Type B pancreatic cell (in vitro differentiated cells): ENCODE measurements around the gene BRWD1. TPM values are rescaled to one million over a fixed set of nuclear protein-coding genes. Genes with fewer than 3 reads are reported as not detected.
A peak's percentile ranks its signal among the peaks of the same experiment; 100 is the strongest.

Source experiments
- DNase-seq: peaks from one replicate; pipeline ENCODE4 v3.0.0; 2021; ENCODE audit warnings: mixed read lengths; ENCODE audit not compliant: unreplicated experiment; ENCODE audit errors: extremely low spot score
- H3K27ac Mint-ChIP-seq: 2 replicates; pipeline ENCODE4 v1.8.0; 2021; ENCODE audit warnings: mild to moderate bottlenecking, mixed read lengths
- H3K27me3 Mint-ChIP-seq: 2 replicates; pipeline ENCODE4 v1.8.0; 2021; ENCODE audit warnings: mixed read lengths
- H3K36me3 Mint-ChIP-seq: 2 replicates; pipeline ENCODE4 v1.8.0; 2021; ENCODE audit warnings: mixed read lengths
- H3K4me1 Mint-ChIP-seq: one replicate; pipeline ENCODE4 v1.8.0; 2021; ENCODE audit warnings: mixed read lengths; ENCODE audit not compliant: unreplicated experiment
- H3K4me3 Mint-ChIP-seq: 2 replicates; pipeline ENCODE4 v1.8.0; 2021; ENCODE audit warnings: mild to moderate bottlenecking, mixed read lengths
- H3K9me3 Mint-ChIP-seq: 2 replicates; pipeline ENCODE4 v1.8.0; 2021; ENCODE audit warnings: mixed read lengths
- total RNA-seq: library from RNA; stranded (reverse); gene quantifications from 2 replicates; pipeline ENCODE4 v1.2.1, GENCODE V29; 2021; ENCODE audit warnings: low replicate concordance
- TF ChIP-seq, protein P1 (sequence below): fragments of 200-600 bp; sonication (generic); conservative IDR thresholded peaks from 2 replicates; pipeline ENCODE4 v1.5.0; 2021; ENCODE audit warnings: antibody characterized with exemption, mild to moderate bottlenecking

The BRWD1 gene
- total RNA-seq, 1 donor from 2014 or later, result 48.0 TPM

GRCh38 chr21:39182016-39182415 is 131.4 kb downstream of the BRWD1 start:
- H3K27me3 Mint-ChIP-seq, result no peaks in the 10 kb centered on the region
- H3K4me1 Mint-ChIP-seq, result peaks cover 31% of the 10 kb centered on the region
- H3K27ac Mint-ChIP-seq, result peak overlapping the region; percentile 95
- peak overlapping the region; percentile 98 for H3K4me3 Mint-ChIP-seq
- DNase-seq, result no peak
- no peaks in the 10 kb centered on the region for H3K9me3 Mint-ChIP-seq
- peaks cover 26% of the 10 kb centered on the region for H3K36me3 Mint-ChIP-seq
- TF ChIP-seq, protein P1, sequence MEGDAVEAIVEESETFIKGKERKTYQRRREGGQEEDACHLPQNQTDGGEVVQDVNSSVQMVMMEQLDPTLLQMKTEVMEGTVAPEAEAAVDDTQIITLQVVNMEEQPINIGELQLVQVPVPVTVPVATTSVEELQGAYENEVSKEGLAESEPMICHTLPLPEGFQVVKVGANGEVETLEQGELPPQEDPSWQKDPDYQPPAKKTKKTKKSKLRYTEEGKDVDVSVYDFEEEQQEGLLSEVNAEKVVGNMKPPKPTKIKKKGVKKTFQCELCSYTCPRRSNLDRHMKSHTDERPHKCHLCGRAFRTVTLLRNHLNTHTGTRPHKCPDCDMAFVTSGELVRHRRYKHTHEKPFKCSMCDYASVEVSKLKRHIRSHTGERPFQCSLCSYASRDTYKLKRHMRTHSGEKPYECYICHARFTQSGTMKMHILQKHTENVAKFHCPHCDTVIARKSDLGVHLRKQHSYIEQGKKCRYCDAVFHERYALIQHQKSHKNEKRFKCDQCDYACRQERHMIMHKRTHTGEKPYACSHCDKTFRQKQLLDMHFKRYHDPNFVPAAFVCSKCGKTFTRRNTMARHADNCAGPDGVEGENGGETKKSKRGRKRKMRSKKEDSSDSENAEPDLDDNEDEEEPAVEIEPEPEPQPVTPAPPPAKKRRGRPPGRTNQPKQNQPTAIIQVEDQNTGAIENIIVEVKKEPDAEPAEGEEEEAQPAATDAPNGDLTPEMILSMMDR, result no peak

DNA sequence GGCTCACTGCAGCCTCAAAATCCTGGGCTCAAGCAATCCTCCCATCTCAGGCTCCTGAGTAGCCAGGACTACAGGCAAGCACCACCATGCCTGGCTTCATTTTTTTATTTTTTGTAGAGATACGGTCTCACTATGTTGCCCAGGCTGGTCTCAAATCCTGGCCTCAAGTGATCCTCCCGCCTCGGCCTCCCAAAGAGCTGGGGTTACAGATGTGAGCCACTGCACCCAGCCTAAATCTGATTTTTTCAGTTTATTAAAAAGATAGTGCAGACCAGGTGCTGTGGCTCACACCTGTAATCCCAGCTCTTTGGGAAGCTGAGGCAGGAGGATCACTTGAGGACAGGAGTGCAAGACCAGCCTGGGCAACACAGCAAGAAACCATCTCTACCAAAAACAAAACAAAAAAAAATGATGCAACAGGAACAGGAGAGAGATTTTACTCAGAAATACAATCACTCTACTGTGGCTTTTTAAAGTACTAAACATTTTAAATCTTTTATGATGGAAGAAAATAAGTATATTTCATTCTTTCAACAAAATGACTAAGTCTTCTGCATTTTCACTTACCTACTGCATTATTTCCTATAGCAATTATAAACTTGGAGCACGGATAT is 132.1 kb downstream of the BRWD1 start:
- peaks cover 26% of the 10 kb centered on the region for H3K36me3 Mint-ChIP-seq
- no peak for DNase-seq

GRCh38 chr21:39180429-39181019 is 132.9 kb downstream of the BRWD1 start:
- peak overlapping the region; percentile 70 for H3K4me3 Mint-ChIP-seq
- TF ChIP-seq, protein P1, result peak; percentile 55
- no peak for DNase-seq
- H3K27ac Mint-ChIP-seq, result peak overlapping the region; percentile 44
- no peaks in the 10 kb centered on the region for H3K9me3 Mint-ChIP-seq
- H3K36me3 Mint-ChIP-seq, result peaks cover 26% of the 10 kb centered on the region
- H3K27me3 Mint-ChIP-seq, result no peaks in the 10 kb centered on the region
- H3K4me1 Mint-ChIP-seq, result peaks cover 29% of the 10 kb centered on the region

More for the DNA sequence above, 132.1 kb downstream of the BRWD1 start:
- Mint-ChIP-seq H3K9me3 (no peaks in the 10 kb centered on the region), H3K27ac (peak overlapping the region; percentile 95), H3K27me3 (no peaks in the 10 kb centered on the region), H3K4me3 (peak overlapping the region; percentile 98), H3K4me1 (peaks cover 24% of the 10 kb centered on the region)
- TF ChIP-seq, protein P1, result no peak

GRCh38 chr21:39178421-39178820 is 135.0 kb downstream of the BRWD1 start:
- no peaks in the 10 kb centered on the region for H3K9me3 Mint-ChIP-seq
- H3K27me3 Mint-ChIP-seq, result no peaks in the 10 kb centered on the region
- DNase-seq, result no peak
- TF ChIP-seq, protein P1, result no peak
- H3K36me3 Mint-ChIP-seq, result peaks cover 31% of the 10 kb centered on the region
- peaks cover 23% of the 10 kb centered on the region for H3K4me1 Mint-ChIP-seq
- H3K4me3 Mint-ChIP-seq, result no peak overlapping the region
- H3K27ac Mint-ChIP-seq, result no peak overlapping the region

DNA sequence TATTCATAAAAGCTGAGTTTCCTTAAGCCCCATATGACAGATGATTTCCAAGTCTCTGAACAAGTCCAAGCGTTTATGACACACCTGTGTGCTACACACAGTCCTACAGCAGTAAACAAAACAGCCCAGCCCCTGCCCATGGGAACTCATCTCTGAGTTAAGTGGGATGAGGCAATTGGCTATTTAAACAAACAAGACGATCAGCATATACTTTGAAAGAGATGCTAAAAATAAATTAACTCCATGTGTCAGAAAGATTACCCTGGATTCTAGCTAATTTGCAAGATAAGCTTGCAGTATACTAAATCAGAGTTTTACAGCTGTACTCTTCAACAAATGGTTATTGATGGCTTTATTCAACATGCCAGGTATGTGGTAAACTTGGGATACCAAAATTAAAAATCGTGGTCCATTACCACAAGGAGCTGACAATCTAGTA is 137.1 kb downstream of the BRWD1 start:
- no peak for DNase-seq
- no peaks in the 10 kb centered on the region for H3K27me3 Mint-ChIP-seq
- H3K4me1 Mint-ChIP-seq, result peaks cover 14% of the 10 kb centered on the region
- no peak overlapping the region for H3K4me3 Mint-ChIP-seq
- TF ChIP-seq, protein P1, result no peak
- peak overlapping the region; percentile 2 for H3K27ac Mint-ChIP-seq
- peaks cover 39% of the 10 kb centered on the region for H3K36me3 Mint-ChIP-seq
- H3K9me3 Mint-ChIP-seq, result no peaks in the 10 kb centered on the region
